OCI-M2 (cell line): ENCODE measurements around the gene MRPS27.

Experiments
- DNase-seq: peaks from one replicate; lab custom pipeline; 2025; ENCODE audit not compliant: unreplicated experiment; lab: John Stamatoyannopoulos, UW

MRPS27 gene

DNA sequence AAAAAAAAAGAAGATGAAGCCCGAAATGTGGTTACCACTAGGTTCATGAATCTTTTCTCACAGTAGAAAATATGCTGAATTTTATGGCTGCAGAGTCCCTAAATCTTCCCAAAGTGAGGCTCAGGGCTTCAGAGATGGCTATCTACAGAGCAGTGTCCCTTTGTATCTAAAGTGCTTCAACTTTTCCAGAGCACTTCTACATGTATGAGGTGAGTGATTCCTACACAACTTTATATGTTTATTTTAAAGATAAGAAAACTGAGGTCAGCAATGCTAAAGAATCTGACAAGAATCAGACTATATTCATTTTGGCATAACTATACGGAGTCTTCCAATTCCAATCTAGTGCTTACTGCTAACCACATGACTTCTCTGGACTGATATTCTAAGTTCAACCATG is 53.2 kb downstream of the MRPS27 start:
- no peak for DNase-seq

DNA sequence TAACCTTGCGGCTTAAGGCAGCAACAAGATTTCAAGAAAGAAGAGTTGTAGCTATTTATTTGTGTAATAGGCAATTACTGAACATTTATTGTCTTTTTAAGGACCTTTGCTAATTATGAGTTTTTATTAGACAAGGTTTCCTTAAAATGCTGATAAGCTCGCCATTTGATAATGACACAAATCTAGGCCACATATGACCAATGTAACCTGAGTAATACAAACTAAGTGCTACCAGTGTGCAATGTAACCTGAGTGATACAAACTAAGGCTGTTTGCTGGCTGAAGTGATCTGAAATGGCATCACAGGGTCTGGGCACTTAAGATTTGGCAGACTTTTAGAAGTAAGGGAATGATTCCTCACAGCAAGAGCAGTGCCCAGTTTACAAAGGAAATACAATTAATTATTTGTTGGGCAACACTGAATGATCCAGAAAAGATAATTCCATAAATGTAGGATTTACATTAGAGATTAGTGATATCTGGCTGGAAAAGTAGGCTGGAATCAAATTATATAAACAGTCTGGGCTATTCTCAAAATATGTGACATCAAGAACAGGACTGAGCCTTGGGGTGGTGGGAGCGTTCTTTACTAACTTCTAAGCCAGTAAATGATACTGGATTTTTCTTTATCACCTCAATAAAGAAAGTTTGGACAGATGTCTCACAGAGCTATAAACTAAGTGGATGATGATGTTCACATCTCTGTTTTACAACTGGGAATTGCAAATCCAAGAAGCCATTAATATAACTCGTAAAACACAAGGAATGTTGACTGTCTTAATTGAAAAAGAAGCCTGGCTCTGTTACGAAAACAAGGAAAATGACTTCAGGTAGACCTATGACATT is 54.8 kb downstream of the MRPS27 start:
- DNase-seq = no peak

DNA sequence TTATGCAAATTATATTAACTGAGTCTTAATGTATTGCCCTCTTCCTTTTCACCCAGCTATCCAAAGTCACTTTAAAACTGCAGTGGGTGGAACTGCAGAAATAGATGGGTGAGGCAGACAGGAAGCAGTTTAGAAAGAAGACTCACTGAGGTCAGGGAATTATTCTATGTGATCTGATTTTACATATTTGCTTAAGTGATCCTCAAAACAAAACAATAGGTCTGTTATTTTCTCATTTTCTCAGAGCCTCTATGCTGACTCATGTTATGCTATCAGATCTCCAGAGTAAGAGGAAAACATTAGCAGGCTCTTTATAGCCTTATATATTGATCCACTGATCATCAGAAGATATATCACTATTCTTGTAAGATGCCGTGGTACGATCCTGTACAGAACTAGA is 63.5 kb downstream of the MRPS27 start:
- DNase-seq = no peak

DNA sequence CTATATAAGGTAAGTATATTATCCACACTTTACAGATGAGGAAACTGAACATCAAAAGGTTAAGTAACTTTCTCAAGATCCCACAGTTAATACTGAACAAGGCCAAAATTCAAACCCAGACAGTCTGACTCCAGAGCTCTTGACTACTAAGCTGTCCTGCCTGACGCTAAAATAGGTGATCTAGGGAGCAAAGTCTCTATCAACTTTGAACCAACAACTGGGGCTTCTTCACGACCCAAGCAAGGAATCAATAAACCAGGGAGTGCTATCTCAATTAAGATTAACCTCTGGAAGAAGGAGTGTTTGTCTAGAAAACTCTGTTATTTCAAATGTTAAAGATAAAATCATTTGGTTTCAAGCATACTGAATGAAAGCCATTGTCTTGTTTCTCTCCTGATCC is 64.4 kb downstream of the MRPS27 start:
- DNase-seq = no peak

DNA sequence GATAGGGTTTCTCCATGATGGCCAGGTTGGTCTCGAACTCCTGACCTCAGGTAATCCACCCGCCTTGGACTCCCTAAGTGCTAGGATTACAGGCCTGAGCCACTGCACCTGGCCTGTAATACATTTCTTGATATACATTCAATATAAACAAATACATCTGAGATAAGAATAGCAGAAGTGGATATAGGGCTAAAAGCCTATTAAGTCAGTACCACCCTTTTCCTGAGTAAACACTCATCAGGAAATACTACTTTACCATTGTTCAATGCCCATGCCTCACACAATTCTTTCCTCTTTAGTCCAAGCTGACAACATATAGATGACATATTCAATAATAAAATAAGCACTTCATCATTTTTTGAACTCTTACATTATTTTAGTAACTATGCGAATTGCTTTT is 64.8 kb downstream of the MRPS27 start:
- no peak for DNase-seq

DNA sequence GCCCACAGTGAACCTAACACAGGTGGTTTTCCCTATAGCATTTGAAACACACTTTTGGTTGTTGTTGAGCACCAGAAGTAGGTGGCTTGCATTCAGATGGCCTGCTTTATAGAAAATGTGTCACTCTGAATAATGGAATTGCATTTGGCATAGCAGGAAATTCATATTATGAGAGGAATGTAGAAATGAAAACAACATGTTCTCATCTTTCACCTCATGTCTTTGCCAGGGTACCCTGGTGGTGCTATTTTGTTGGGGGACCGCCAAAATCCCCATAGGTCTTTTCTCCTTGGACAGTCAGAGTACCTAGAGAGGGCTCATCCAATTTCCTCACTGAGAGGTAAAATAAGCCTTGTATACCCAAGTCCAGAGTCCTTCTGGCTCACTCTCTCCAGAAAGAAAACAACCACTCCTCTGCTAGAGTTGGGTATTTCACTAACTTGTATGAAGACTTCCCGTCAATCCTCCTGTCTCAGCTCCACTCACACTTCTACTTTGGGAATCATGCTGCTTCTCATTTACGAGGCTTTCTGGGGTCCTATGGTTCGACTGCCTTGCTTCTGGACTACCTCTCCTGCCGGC is 67.4 kb downstream of the MRPS27 start:
- no peak for DNase-seq

DNA sequence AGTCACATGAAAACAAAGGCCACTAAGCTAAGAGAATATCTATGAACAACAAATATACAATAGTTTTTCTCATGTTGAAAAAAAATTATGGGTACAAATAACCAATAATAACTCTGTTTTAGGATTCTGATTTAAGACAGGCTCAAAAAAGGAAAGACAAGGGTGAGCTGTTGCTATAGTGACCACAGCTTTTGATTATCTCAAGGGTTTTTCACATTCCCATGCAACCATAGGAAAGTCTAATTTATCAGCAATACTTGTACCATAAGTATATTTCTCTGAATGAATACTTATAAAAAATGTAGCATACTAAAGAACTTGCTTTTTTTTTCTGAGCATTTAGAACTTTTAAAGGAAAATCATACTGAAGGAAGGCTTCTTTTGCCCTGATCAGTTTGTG is 68.0 kb downstream of the MRPS27 start:
- no peak for DNase-seq

DNA sequence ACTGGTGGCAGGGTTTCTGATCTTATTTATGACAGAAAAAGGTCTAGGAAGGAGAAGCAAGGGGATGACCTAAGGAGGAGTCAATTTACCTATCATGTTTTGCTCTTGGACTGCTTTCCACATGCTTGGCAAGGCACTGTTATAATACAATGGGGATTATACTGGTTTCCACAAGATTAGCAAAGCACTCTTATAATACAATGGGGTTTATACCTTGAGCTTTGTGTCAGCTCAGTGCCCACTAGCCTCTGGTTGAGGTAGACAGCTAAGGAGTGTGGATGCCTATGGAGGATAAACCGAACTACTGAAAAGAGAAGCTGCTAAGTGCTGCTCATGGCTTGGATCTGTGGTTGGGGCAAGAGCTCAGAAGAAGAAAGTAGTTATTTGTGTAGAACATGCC is 68.7 kb downstream of the MRPS27 start:
- no peak for DNase-seq

DNA sequence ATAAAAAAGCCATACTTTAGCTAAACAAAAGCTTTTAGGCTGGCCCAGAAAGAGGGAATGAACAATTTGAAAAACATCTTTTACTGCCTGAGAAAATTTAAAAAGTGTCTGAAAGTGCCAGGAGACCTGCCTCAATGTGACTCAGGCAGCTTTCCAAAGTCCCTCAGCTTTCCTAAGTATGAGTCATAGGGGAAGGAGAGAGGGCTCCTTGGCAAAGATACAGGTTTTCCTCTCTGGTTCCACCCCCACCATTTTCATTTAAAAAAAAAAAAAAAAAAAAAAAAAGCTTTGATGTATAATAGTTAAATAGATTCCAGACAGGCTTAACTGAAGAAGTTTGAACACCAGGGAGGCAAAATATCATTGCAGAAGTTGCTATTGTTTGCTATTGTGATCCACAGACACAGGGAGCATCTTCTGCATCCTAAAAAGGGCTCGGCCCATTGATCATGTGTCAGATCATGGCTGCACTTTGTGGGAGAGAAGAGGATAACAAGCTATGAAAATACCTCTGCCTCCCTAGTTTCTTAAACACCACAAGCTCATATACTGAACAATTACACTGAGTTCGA is 71.5 kb downstream of the MRPS27 start:
- no peak for DNase-seq

DNA sequence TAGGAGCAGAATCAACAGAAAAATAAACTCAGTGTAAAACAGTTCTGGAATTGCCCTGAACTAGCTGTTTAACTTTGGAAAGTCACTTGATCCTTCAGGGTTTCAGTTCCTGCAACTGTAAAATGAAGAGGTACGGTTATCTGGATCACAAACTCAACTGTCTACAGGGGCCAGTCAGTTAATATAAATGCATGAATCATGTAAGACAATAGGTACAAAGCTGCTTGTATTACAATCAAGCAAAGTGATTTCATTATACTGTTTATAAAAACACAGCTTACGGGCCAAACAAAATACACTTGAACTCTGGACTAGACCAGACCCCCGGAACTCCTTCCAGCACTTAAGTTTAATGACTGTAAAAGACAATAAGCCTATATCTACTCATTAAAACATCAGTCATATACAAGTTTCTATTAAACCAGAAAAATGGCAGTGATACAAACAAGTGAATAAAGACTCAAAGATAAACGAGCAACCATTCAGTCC is 73.0 kb downstream of the MRPS27 start:
- DNase-seq = no peak

DNA sequence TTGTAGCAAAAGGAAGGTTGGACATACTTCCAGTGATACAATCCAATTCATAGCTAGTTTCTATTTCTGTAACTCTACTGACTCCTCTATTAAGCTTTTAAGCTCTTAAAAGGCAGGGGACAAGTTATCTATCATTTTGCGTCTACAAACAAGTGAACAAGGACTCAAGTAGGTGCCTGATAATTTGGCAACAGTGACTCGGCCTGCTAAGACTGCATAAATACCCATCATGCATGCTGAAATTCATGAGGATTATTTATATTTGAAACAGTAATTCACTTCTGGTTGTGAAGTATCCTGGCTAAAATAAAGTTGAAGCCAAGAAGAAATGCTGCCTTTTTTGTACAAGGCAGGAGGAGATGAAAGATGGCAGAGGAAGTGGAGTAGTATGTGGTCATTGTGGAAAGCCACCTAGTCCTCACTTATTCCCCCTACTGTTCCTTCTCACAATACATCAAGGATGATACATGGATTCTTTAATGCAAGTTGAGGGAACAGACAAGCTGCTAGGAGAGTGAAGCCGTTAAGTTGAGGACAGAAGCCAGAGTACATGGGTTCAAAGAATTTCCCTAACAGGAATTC is 74.0 kb downstream of the MRPS27 start:
- no peak for DNase-seq

DNA sequence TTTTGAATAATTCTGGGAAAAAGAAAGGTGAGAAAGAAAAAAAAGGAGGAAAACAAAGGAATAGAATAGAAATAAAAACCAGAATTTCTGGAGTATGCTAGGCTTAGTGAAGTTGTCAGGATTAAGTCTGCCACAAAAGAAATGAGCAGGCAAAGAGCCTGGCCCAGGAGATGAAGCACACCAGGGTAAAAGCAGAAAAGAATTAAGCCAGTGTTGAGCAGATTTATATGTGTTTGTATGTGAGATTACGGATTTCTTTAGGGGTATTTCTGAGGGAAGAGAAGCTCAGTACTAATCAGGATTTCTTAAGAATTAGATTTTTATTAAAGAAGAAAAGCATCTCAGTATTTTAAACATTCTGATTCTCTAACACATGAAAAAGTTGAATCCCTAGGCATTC is 74.5 kb downstream of the MRPS27 start:
- no peak for DNase-seq

DNA sequence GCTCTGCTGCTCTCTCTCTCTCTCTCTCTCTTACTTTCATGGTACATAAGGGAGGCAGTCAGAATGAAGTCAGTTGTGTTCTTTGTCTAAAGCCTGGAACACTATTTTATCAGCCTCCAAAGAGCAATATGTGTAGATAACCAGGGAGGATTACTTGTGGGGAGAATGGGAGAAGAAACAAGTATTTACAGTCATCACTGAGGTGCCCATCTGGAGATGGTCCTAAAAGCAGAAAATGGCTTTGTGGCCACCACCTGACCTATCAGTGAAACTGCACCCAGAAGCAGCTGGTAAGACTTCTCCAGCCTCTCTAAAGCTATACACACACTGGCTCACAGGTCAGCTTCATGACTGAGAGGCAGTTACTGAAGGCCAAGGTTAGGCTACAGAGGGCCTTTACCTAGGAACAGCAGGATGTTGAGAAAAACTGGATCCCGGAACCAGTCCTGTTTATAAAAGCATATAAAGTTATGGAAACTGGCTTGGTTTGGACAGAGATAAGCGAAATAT is 75.1 kb downstream of the MRPS27 start:
- DNase-seq = no peak

DNA sequence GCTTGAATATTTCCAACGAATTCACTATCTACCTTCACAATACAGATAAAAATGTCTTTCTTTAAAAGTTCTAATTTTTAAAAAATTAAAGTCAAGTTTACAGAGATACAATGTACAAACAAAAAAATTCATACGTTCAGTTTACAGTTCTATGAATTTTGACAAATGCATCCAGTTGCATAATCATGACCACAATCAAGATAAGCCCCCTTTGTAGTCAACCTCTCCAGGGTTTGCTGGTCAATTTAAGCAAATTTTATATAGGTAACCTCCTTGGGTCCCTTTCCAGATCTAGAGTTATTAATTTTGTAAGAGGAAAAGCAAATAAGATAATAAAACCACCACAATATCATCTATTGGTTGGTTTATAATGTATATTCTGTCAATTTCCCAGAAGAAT is 76.3 kb downstream of the MRPS27 start:
- no peak for DNase-seq

DNA sequence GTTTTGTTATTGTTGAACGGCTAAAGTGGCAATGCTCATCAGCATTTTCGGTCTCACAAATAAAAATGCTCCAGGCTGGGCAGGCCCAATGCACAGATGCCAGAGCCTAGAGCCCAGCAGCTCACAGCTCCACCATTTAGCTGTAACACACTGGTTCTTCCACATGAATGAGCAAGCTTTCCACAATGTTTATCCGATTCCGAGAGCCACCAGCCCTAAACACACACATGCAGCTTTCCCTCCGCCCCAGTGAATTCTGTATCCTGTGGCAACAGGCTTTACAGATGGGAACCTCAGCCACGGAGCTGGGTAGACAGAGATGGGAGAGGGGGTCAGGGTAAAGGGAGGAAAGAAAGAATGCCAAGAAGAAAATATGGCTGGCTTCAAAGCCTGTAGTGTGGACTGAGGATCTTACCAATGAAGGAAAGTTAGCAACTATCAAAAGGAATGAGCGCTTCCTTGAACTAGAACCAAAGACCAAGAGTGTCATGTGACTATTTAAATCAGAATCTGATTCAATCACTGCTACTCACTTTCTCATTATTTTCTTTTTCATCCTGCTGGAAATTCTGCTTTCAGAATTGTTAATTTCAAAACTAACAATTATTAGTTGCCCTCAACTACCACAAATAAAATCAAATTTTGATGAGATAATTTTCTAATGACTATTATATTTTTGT is 77.1 kb downstream of the MRPS27 start:
- DNase-seq = no peak

DNA sequence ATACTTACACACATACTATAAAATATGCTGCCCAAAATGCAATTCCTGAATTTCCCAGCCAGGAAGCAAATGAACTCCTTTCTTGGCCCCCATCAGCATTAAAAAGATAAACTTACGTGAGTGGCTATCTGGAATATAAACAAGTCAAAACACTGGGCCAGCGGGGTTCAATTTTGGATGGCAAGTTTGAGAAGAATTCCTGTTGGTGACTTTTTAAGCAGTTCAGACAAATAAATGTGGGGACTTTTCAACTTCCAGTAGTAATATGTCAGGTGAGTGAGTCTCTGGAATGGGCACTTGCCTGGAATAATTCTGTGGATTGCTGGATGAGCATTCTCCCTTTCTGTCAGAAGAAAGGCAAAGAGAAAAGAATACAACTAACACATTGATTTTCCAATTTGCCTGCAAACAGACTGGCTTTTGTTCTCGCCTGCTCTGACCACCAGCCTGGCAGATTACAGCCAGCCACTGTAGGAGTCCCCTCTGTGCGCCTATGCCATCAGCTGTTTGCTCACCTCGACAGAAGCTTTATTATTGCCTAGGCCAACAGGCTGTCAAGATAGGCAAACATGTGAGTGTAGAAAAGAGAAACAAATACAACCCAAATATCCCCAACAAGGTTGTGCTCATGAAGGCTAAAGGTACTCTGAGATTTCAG is 78.6 kb downstream of the MRPS27 start:
- DNase-seq = no peak

DNA sequence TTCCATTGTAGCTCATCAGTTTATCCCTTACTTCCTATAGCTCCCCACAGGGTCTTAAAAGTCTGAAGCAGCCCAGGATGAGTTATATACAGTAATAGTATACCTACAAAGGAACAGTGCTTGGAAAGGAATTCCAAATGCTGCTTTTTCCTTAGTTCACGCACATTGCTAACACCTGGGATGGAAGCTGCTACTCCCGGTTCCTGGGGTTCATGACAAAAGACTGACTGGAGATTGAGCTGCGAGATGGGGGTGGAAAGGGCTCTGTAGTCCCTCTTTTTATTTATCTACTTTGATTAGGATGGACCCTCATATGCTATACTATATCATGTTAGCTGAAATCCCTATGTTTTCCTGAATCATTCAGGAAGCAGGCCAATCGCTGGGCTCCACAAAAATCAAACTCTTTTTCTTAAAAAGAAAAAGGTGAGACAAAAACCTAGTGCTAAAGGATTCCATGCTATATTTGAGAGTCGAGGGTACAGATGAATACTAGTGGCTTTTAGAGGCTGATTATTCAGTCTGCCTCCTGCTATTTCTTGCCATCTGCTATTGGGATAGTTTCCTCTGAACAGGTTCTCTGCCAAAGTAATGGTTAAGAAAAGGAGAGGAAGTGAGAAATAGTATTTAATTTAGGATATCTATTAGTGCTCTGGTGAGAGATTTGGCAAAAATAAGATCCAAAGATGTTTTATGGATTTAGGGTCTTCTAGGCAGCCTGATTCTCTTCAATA is 81.2 kb downstream of the MRPS27 start:
- DNase-seq = no peak

DNA sequence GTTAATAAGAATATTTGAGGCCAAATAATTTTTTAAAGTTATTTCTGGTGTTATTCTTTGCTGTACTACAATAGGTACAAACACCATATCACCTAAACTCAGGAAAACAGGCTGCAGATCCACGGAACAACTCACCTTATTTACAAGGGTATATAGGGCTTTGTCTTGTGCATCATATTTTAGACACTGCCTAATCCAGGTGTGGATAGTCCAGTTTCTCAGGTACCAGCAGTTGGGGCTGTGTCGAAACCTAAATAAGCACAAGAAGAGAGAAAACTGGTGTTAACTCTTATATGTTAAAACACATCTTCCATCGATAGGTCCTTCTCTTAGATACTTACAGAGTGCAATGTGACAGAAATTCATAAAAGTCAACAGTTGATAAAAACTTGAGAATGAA is 82.2 kb downstream of the MRPS27 start:
- DNase-seq = no peak

DNA sequence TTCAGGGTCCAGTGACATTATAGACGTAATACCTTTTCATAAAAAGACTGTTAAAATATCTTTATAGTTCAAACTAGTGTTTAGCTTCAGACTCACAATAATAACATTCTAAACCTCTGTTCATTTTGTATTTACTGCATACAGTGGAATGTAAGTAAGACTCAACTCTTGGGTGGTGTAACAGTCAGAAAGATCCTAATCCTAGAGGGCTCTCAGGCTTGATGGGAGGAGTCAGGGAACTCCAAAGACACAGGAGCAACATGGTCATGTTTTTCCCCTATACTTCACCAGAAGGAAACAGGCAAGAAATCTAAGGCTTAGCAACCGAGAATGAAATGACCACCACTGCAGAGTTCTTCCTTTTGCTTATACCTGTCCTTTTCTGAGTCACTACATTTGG is 82.6 kb downstream of the MRPS27 start:
- DNase-seq = no peak

DNA sequence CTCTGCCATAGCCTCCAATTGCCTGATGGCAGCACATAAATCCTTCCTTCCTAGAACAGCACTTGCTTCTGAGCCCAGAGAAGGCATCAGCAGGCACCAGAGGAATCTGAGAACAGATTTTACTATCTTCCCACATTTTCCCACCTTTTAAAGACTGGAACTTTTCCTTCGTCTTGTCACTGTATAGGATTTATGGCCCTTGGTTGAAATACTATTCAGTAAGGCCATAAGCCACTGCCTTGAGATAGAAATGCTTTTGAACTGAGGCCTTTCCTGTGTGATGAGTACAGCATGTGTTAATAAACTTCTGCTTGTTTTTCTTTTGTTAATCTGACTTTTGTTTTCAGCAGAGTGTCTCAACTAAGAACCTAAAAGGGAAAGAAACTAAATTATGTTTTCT is 84.3 kb downstream of the MRPS27 start:
- no peak for DNase-seq
